T-helper 2 cell (primary cell): ENCODE results near the gene ADD3.

Experiments used
- DNase-seq, 5 experiments: peaks; one replicate each; pipeline versions ENCODE4 v3.0.0 to v3.0.0-alpha.2; 2012 to 2022
- total RNA-seq, 2 donors: gene quantifications; one replicate each; lab custom pipeline; 2026; lab: John Stamatoyannopoulos, UW

ADD3 gene
- total RNA-seq = 315 to 484 reads per million in 2 donors

GRCh38 chr10:110007701-110008517, at the start of gene ADD3:
ADD3 (plus strand) TSS chr10:110007984; CDS start chr10:110100654, 92,670 bp downstream.
- peak; percentile 78 to 96 (median 94) for DNase-seq

GRCh38 chr10:109958059-109958458, 49.7 kb upstream of the ADD3 start:
- no peak for DNase-seq

- DNase-seq = no peak
Observed at GRCh38 chr10:109959259-109960145, 48.3 kb upstream of the ADD3 start.

- no peak for DNase-seq
Observed at GRCh38 chr10:109960682-109961081, 47.1 kb upstream of the ADD3 start.

GRCh38 chr10:109961174-109962001, 46.4 kb upstream of the ADD3 start:
- no peak for DNase-seq

- DNase-seq = no peak
Observed at GRCh38 chr10:109962247-109962646, 45.5 kb upstream of the ADD3 start.

- DNase-seq = no peak
Observed at GRCh38 chr10:109963439-109963838, 44.3 kb upstream of the ADD3 start.

GRCh38 chr10:109964318-109964717, 43.5 kb upstream of the ADD3 start:
- DNase-seq = peak in 1 of 5 experiments; percentile 63

GRCh38 chr10:109966961-109967738, 40.6 kb upstream of the ADD3 start:
- no peak for DNase-seq

GRCh38 chr10:109967739-109968088, 40.1 kb upstream of the ADD3 start:
- no peak for DNase-seq

GRCh38 chr10:109968953-109969759, 38.6 kb upstream of the ADD3 start:
- no peak for DNase-seq

- DNase-seq = no peak
Observed at GRCh38 chr10:109969760-109970346, 37.9 kb upstream of the ADD3 start.

GRCh38 chr10:109971634-109972033, 36.1 kb upstream of the ADD3 start:
- DNase-seq = no peak

GRCh38 chr10:109972372-109973001, 35.3 kb upstream of the ADD3 start:
- DNase-seq = no peak

GRCh38 chr10:109973326-109973829, 34.4 kb upstream of the ADD3 start:
- DNase-seq = no peak

GRCh38 chr10:109974504-109975191, 33.1 kb upstream of the ADD3 start:
- no peak for DNase-seq

- DNase-seq = no peak
Observed at GRCh38 chr10:109975244-109976190, 32.3 kb upstream of the ADD3 start.

- DNase-seq = no peak
Observed at GRCh38 chr10:109976681-109977080, 31.1 kb upstream of the ADD3 start.
